GM23248 (cell line): ENCODE data around the gene CCM2L. TPM values are rescaled to one million over a fixed set of nuclear protein-coding genes. Genes with fewer than 3 reads are reported as not detected.

Source experiments
- DNase-seq: peaks from one replicate; pipeline ENCODE4 v3.0.0-alpha.2; 2015
- H2AFZ ChIP-seq: fragments of 200-600 bp; sonication (generic); 2 replicates; pipeline ENCODE4 v1.6.1; 2016; ENCODE audit warnings: antibody characterized with exemption
- H3F3A ChIP-seq: fragments of 200-600 bp; sonication (generic); 2 replicates; pipeline ENCODE4 v1.6.1; 2016; ENCODE audit warnings: mild to moderate bottlenecking, antibody characterized with exemption, mixed run types; ENCODE audit not compliant: insufficient read depth
- H3K27ac ChIP-seq: fragments of 200-600 bp; sonication (generic); 2 replicates; pipeline ENCODE4 v1.5.1; 2016; ENCODE audit warnings: mild to moderate bottlenecking
- H3K27me3 ChIP-seq: fragments of 200-600 bp; sonication (generic); replicated peaks from 2 replicates; pipeline ENCODE4 v1.6.1; 2016; ENCODE audit warnings: mild to moderate bottlenecking; ENCODE audit not compliant: insufficient read depth
- H3K36me3 ChIP-seq: fragments of 200-600 bp; sonication (generic); 2 replicates; pipeline ENCODE4 v1.6.1; 2016; ENCODE audit warnings: low read depth, mild to moderate bottlenecking
- H3K4me1 ChIP-seq: fragments of 200-600 bp; sonication (generic); 2 replicates; pipeline ENCODE4 v1.6.1; 2016; ENCODE audit warnings: mild to moderate bottlenecking; ENCODE audit not compliant: insufficient read depth
- H3K4me2 ChIP-seq: fragments of 200-600 bp; sonication (generic); one replicate; pipeline ENCODE4 v1.6.1; 2016; ENCODE audit warnings: mild to moderate bottlenecking; ENCODE audit not compliant: unreplicated experiment
- H3K4me3 ChIP-seq: fragments of 200-600 bp; sonication (generic); 2 replicates; pipeline ENCODE4 v1.5.1; 2016; ENCODE audit warnings: mild to moderate bottlenecking
- H3K79me2 ChIP-seq: fragments of 200-600 bp; sonication (generic); 2 replicates; pipeline ENCODE4 v1.6.1; 2016; ENCODE audit warnings: mild to moderate bottlenecking; ENCODE audit not compliant: insufficient read depth
- H3K9ac ChIP-seq: fragments of 200-600 bp; sonication (generic); 2 replicates; pipeline ENCODE4 v1.6.1; 2016; ENCODE audit warnings: mild to moderate bottlenecking
- H3K9me2 ChIP-seq: fragments of 200-600 bp; sonication (generic); 2 replicates; pipeline ENCODE4 v1.6.1; 2016; ENCODE audit warnings: mixed run types, mild to moderate bottlenecking, moderate library complexity; ENCODE audit not compliant: insufficient read depth
- H3K9me3 ChIP-seq: fragments of 200-600 bp; sonication (generic); one replicate; pipeline ENCODE4 v1.6.1; 2017; ENCODE audit warnings: low read depth
- H4K20me1 ChIP-seq: fragments of 200-600 bp; sonication (generic); 2 replicates; pipeline ENCODE4 v1.6.0; 2016; ENCODE audit not compliant: insufficient read depth
- EZH2 ChIP-seq: fragments of 200-600 bp; sonication (generic); IDR thresholded peaks from 2 replicates; pipeline ENCODE4 v1.6.1; 2018; ENCODE audit warnings: antibody characterized with exemption, mild to moderate bottlenecking; ENCODE audit not compliant: insufficient read depth, poor library complexity, severe bottlenecking
- EZH2phosphoT487 ChIP-seq: fragments of 200-600 bp; sonication (generic); IDR thresholded peaks from 2 replicates; pipeline ENCODE4 v1.6.1; 2018; ENCODE audit warnings: antibody characterized with exemption, moderate library complexity, mild to moderate bottlenecking, low read depth; ENCODE audit not compliant: insufficient read depth
- WGBS, 2 experiments: methylation state at CpG; one replicate each; pipeline ENCODE4 v1.1.6; 2015 to 2017; ENCODE audit warnings: low lambda C conversion rate in 2 of 2, low coverage in 1 of 2; ENCODE audit errors: missing lambda C conversion rate in 2 of 2; 5-methylcytosine and 5-hydroxymethylcytosine counted together
- in situ Hi-C: fragments of 300-500 bp; cut with MboI; formaldehyde crosslinking; loops from 2 replicates; pipeline ENCODE4 v1.15.0; 2020
- polyA plus RNA-seq: library from polyadenylated mRNA; unstranded; fragments of >200 nt; fragmentation: Nextera tagmentation; extraction: Ambion mirVana; gene quantifications from 2 replicates; pipeline ENCODE4 v1.2.1, GENCODE V29; 2016
- total RNA-seq: library from RNA; depleted of rRNA; stranded (reverse); fragments of >200 nt; shearing (Covaris generic); gene quantifications from 2 replicates; pipeline ENCODE4 v1.2.3, GENCODE V29; 2014

Gene CCM2L
- total and polyA plus RNA-seq, 2 experiments from 2014 or later = not detected

- no peaks in the 10 kb centered on the region for H3K79me2 ChIP-seq
- peaks cover 54% of the 10 kb centered on the region for H3K27me3 ChIP-seq
- H3K4me2 ChIP-seq = no peak overlapping the region
- no peak overlapping the region for H3K27ac ChIP-seq
- H3K36me3 ChIP-seq = no peaks in the 10 kb centered on the region
- TF ChIP-seq EZH2phosphoT487 = no peak
- TF ChIP-seq EZH2 = no peak
- no peaks in the 10 kb centered on the region for H3K9me3 ChIP-seq
- H4K20me1 ChIP-seq = no peaks in the 10 kb centered on the region
- no peak overlapping the region for H2AFZ ChIP-seq
- DNase-seq = no peak
- H3K4me1 ChIP-seq = no peaks in the 10 kb centered on the region
- in situ Hi-C loops = loop anchor here (10.0 kb wide), 1 partner anchor 173 kb away; no protein-coding TSS in a partner anchor
- no peak overlapping the region for H3K9ac ChIP-seq
- H3F3A ChIP-seq = no peaks in the 10 kb centered on the region
- 61 to 70% methylated on average over 3 of the region's 3 CpGs for WGBS, 2 experiments
- H3K9me2 ChIP-seq = no peaks in the 10 kb centered on the region
- no peak overlapping the region for H3K4me3 ChIP-seq
These were observed 17.4 kb downstream of the CCM2L start for GRCh38 chr20:32027643-32028042.

GRCh38 chr20:32028647-32029372, 18.6 kb downstream of the CCM2L start:
- Histone ChIP-seq H3K36me3 (no peaks in the 10 kb centered on the region), H3K9ac (no peak overlapping the region), H2AFZ (no peak overlapping the region), H3K4me2 (no peak overlapping the region), H3F3A (no peaks in the 10 kb centered on the region), H3K79me2 (no peaks in the 10 kb centered on the region), H3K4me1 (no peaks in the 10 kb centered on the region), H3K4me3 (no peak overlapping the region), H3K27me3 (peaks cover 54% of the 10 kb centered on the region), H3K27ac (no peak overlapping the region), H4K20me1 (no peaks in the 10 kb centered on the region), H3K9me2 (no peaks in the 10 kb centered on the region), H3K9me3 (no peaks in the 10 kb centered on the region)
- no peak for DNase-seq
- TF ChIP-seq EZH2 (no peak), EZH2phosphoT487 (no peak)
- in situ Hi-C loops = loop anchor here (10.0 kb wide), 1 partner anchor 174 kb away; no protein-coding TSS in a partner anchor
- WGBS, 2 experiments = 22 to 38% methylated on average over 10 to 12 of the region's 12 CpGs

- no peak for DNase-seq
- Histone ChIP-seq H3K27me3 (peaks cover 54% of the 10 kb centered on the region), H3K9me3 (no peaks in the 10 kb centered on the region), H2AFZ (no peak overlapping the region), H3K79me2 (no peaks in the 10 kb centered on the region), H3K4me2 (no peak overlapping the region), H3K9me2 (no peaks in the 10 kb centered on the region), H4K20me1 (no peaks in the 10 kb centered on the region), H3F3A (no peaks in the 10 kb centered on the region), H3K36me3 (no peaks in the 10 kb centered on the region), H3K4me1 (no peaks in the 10 kb centered on the region), H3K9ac (no peak overlapping the region), H3K4me3 (no peak overlapping the region), H3K27ac (no peak overlapping the region)
- 66 to 69% methylated on average over 11 of the region's 11 CpGs for WGBS, 2 experiments
- in situ Hi-C loops = loop anchor here (10.0 kb wide), 1 partner anchor 175 kb away; no protein-coding TSS in a partner anchor
- TF ChIP-seq EZH2phosphoT487 = no peak
- TF ChIP-seq EZH2 = no peak
These were observed 19.3 kb downstream of the CCM2L start for GRCh38 chr20:32029561-32029960.

GRCh38 chr20:32031007-32031958, 21.0 kb downstream of the CCM2L start:
- in situ Hi-C loops = no loop called here
- no peaks in the 10 kb centered on the region for H3K4me1 ChIP-seq
- peak overlapping the region; percentile 29; the same call in 1 of the 2 replicates for H3K4me3 ChIP-seq
- H3K9ac ChIP-seq = no peak overlapping the region
- peaks cover 56% of the 10 kb centered on the region for H3K27me3 ChIP-seq
- no peaks in the 10 kb centered on the region for H3F3A ChIP-seq
- H3K27ac ChIP-seq = no peak overlapping the region
- no peaks in the 10 kb centered on the region for H3K9me2 ChIP-seq
- H2AFZ ChIP-seq = peak overlapping the region; percentile 35
- H3K36me3 ChIP-seq = no peaks in the 10 kb centered on the region
- H4K20me1 ChIP-seq = no peaks in the 10 kb centered on the region
- H3K4me2 ChIP-seq = peak overlapping the region; percentile 62
- WGBS, 2 experiments = 9 to 10% methylated on average over 44 to 57 of the region's 59 CpGs
- H3K9me3 ChIP-seq = no peaks in the 10 kb centered on the region
- peak; percentile 88 for DNase-seq
- TF ChIP-seq EZH2 (no peak), EZH2phosphoT487 (no peak)
- no peaks in the 10 kb centered on the region for H3K79me2 ChIP-seq
